KOPT-K1 (cell line): ENCODE data around the gene AFF3.

Experiments used
- H3K27ac ChIP-seq: fragments of 200-600 bp; sonication (generic); 2 replicates; pipeline ENCODE4 v1.5.1; 2016; ENCODE audit warnings: antibody characterized with exemption, mild to moderate bottlenecking, low read depth, low read length; ENCODE audit not compliant: poor library complexity, severe bottlenecking
- H3K36me3 ChIP-seq: fragments of 200-600 bp; sonication (generic); 2 replicates; pipeline ENCODE4 v1.5.1; 2017; ENCODE audit warnings: antibody characterized with exemption, mild to moderate bottlenecking, low read length, moderate library complexity; ENCODE audit not compliant: insufficient read depth
- H3K9me3 ChIP-seq: fragments of 200-600 bp; sonication (generic); 2 replicates; pipeline ENCODE4 v1.5.1; 2017; ENCODE audit warnings: antibody characterized with exemption, low read length, mild to moderate bottlenecking; ENCODE audit not compliant: insufficient read depth, poor library complexity, severe bottlenecking

Gene AFF3

DNA sequence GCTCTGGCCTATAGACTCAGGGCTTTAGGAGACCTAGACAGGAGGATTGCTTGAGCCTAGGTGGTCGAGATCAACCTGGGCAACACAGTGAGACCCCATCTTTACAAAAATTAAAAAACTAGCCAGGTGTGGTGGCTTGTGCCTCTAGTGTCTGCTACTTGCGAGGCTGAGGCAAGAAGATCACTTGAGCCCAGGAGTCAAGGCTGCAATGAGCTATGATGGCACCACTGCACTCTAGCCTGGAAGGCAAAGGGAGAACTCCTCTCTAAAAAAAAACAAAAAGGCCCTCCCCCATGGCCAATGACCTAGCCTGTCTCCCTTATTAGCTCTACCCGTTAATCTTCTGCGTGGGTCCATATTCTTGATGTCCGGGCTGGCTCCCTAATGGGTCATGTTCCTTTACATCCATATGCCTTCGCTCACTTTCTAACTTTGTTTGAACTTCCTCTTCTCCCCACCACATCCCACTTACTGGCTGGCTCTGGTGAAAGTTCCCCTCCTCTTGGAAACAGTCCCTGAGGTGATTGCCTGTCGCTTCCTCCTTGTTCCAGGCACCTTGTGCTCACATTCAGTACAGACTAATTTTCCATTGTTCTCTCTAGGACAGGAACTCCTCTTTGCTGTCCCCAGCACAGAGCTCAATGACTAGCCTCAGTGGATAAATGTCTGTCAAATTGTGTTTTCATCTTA, 103.0 kb downstream of the AFF3 start:
- Histone ChIP-seq H3K27ac (no peak overlapping the region), H3K36me3 (no peaks in the 10 kb centered on the region), H3K9me3 (no peaks in the 10 kb centered on the region)

DNA sequence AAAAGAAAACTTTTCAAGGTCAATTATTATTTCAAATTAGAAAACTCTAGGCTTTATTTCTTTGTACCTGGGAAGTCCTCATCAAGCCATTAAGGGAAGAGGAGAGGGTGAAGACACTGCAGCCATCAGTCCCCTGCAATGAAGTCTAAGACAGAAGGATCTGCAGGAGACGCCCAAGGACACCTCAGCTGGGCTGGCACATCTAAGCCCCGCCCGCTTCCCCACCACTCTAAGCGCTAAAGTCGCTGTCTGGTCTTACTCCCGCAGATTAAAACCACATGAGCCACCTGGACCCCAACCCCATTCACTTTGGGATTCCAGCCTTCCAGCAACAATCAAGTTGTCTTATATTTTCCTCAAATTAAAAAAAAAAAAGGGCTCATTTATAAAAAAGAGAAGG, 104.4 kb downstream of the AFF3 start:
- H3K9me3 ChIP-seq: no peaks in the 10 kb centered on the region
- no peak overlapping the region for H3K27ac ChIP-seq
- no peaks in the 10 kb centered on the region for H3K36me3 ChIP-seq

GRCh38 chr2:100036793-100037192, 105.6 kb downstream of the AFF3 start:
- no peaks in the 10 kb centered on the region for H3K36me3 ChIP-seq
- no peaks in the 10 kb centered on the region for H3K9me3 ChIP-seq
- H3K27ac ChIP-seq: no peak overlapping the region

- H3K9me3 ChIP-seq: no peaks in the 10 kb centered on the region
- no peak overlapping the region for H3K27ac ChIP-seq
- no peaks in the 10 kb centered on the region for H3K36me3 ChIP-seq
Observed at GRCh38 chr2:100036026-100036425, 106.4 kb downstream of the AFF3 start.

DNA sequence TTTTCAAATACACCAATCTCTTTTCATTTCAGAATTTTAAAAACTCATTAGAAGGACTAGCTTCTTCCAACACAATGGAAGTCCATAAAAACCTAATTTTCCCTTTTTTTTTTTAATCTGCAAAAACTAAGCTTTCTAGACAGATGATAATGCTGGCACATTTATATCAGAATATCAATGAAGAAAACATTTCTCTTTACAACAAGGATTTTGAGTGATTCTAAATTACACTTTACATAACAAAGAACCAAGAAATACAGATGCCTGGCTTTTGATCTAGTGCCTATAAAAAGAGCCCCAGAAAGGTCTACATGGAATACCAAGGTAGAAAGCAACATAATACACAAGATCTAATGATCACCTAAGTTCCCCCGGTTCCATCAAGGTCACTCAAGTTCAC, 108.0 kb downstream of the AFF3 start:
- no peaks in the 10 kb centered on the region for H3K9me3 ChIP-seq
- no peak overlapping the region for H3K27ac ChIP-seq
- H3K36me3 ChIP-seq: no peaks in the 10 kb centered on the region

DNA sequence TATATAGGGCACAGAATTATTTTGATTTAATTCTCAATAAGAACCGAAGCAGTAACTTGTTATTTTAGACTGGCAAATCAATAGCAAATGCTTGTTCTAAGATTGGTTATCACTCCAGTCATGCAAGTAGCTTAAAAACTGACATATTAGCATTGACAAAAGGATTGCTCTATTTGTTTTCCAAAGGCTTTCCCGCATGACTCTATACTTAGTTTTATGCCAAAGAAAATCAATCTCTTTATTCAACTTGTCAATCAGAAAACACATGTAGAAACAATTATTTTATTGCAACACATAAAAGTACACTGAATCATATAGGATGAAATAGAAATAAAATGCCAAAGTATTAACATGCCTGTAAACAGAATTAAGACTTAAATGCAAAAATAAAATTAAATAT, 108.4 kb downstream of the AFF3 start:
- Histone ChIP-seq H3K36me3 (no peaks in the 10 kb centered on the region), H3K27ac (no peak overlapping the region), H3K9me3 (no peaks in the 10 kb centered on the region)

DNA sequence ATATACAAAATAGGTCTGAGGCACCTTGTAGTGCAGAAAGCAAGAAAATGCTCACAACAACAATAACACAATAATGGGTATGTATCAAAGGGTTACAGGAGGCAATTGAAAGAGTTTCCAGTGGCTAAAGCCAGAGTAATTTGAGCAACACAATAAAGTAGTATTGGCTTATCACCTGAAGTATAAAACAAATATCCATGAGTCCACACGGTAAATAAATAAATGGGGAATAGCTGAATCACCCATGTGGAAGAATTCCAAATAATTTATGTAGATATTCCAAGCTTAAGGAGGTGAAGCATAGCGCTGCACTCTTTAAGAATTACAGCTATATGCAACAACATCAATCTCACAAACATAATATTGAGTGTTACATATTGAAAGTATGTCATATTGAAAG, 110.8 kb downstream of the AFF3 start:
- H3K9me3 ChIP-seq: no peaks in the 10 kb centered on the region
- no peaks in the 10 kb centered on the region for H3K36me3 ChIP-seq
- H3K27ac ChIP-seq: no peak overlapping the region

- H3K36me3 ChIP-seq: no peaks in the 10 kb centered on the region
- no peaks in the 10 kb centered on the region for H3K9me3 ChIP-seq
- H3K27ac ChIP-seq: no peak overlapping the region
Observed at GRCh38 chr2:100029460-100029859, 112.9 kb downstream of the AFF3 start.

GRCh38 chr2:100021791-100022340, 120.5 kb downstream of the AFF3 start:
- Histone ChIP-seq H3K36me3 (peaks cover under 1% of the 10 kb centered on the region; the same call in 1 of the 2 replicates), H3K9me3 (no peaks in the 10 kb centered on the region), H3K27ac (no peak overlapping the region)

- Histone ChIP-seq H3K27ac (no peak overlapping the region), H3K9me3 (no peaks in the 10 kb centered on the region), H3K36me3 (peaks cover 13% of the 10 kb centered on the region; the same call in 1 of the 2 replicates)
Observed at GRCh38 chr2:100019499-100019898, 122.9 kb downstream of the AFF3 start.

DNA sequence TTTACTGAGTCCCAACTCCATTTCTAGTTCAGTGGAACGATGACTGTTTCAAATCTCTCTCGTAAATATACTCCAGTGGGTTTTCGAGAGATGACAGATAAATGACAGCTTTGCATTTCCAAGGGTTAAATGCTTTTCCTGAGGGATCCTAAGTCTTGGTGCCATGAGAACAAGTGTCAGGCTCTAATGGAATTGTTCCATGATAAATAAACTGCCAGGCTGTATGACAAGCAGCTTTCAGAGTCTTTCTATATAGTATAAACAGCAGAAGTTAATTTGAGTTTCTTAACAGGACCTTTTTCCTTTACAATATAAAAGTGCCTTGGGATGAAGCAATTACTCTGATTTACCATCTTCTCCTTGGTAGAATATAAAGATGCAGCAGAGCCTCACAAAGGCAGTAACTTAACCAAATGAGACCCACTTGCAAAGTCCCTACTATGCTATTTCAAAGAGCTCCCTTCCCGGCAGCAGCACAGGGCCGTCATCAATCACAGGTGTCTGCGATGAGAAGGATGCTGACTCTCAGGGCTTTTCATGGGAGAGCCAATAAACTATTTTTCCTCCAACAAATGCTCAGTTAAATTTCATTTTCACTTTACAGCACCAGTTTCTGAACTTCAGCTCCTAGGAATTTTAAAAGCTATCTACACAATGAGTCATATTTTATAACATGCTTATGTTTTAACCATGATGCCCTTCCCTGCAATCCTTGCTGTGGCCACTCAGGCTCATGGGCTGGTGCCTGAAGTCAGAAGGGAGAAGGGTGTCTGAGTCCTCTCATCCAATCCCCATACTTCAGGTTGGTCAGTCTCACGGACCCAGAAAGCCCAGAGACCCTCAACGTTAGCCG, 123.8 kb downstream of the AFF3 start:
- H3K36me3 ChIP-seq: peaks cover 13% of the 10 kb centered on the region; the same call in 1 of the 2 replicates
- H3K27ac ChIP-seq: no peak overlapping the region
- H3K9me3 ChIP-seq: no peaks in the 10 kb centered on the region

GRCh38 chr2:100017633-100018032, 124.8 kb downstream of the AFF3 start:
- no peak overlapping the region for H3K27ac ChIP-seq
- H3K9me3 ChIP-seq: no peaks in the 10 kb centered on the region
- peaks cover 13% of the 10 kb centered on the region; the same call in 1 of the 2 replicates for H3K36me3 ChIP-seq

GRCh38 chr2:100016756-100017155, 125.6 kb downstream of the AFF3 start:
- Histone ChIP-seq H3K36me3 (peaks cover 13% of the 10 kb centered on the region; the same call in 1 of the 2 replicates), H3K27ac (no peak overlapping the region), H3K9me3 (no peaks in the 10 kb centered on the region)

DNA sequence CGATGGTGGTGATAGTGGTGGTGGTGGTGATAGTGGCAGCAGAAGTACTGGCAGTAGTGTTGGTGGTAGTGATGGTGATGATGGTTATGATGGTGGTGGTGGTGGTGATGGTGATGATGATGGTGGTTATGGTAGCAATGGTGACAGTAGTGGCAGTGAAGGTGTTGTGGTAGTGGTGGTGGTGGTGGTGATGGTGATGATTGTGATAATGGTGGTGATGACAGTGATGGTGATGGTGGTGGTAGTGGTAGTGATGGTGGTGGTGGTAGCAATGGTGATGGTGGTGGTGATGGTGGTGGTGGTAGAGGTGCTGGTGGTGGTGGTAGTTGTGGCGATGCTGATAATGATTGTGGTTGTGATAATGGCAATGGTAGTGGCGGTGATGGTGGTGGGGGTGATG, 126.5 kb downstream of the AFF3 start:
- H3K9me3 ChIP-seq: no peaks in the 10 kb centered on the region
- H3K36me3 ChIP-seq: peaks cover 17% of the 10 kb centered on the region; the same call in 1 of the 2 replicates
- no peak overlapping the region for H3K27ac ChIP-seq

GRCh38 chr2:100013892-100014677, 128.3 kb downstream of the AFF3 start:
- no peak overlapping the region for H3K27ac ChIP-seq
- H3K36me3 ChIP-seq: peaks cover 18% of the 10 kb centered on the region; the same call in 1 of the 2 replicates
- no peaks in the 10 kb centered on the region for H3K9me3 ChIP-seq
